Activated CD4-positive, alpha-beta T cell treated with anti-CD3 and anti-CD28 coated beads, Interleukin-2, amount 10 ng/mL, durations not matched to agents 24 days and 14 days (primary cell): ENCODE data around the gene ARL4D. TPM values are rescaled to one million over a fixed set of nuclear protein-coding genes. Genes with fewer than 3 reads are reported as not detected.

Experiments used
- DNase-seq: peaks from one replicate; pipeline ENCODE4 v3.0.0; 2022
- H3K27ac Mint-ChIP-seq: one replicate; pipeline ENCODE4 v1.8.0; 2022; ENCODE audit warnings: mild to moderate bottlenecking, mixed read lengths
- H3K27me3 Mint-ChIP-seq: one replicate; pipeline ENCODE4 v1.8.0; 2022; ENCODE audit warnings: mixed read lengths
- H3K36me3 Mint-ChIP-seq: one replicate; pipeline ENCODE4 v1.8.0; 2022; ENCODE audit warnings: low read depth, mild to moderate bottlenecking, mixed read lengths
- H3K4me1 Mint-ChIP-seq: one replicate; pipeline ENCODE4 v1.8.0; 2021; ENCODE audit warnings: mixed read lengths
- H3K4me3 Mint-ChIP-seq: one replicate; pipeline ENCODE4 v1.8.0; 2022; ENCODE audit warnings: mild to moderate bottlenecking, moderate library complexity, mixed read lengths
- H3K9me3 Mint-ChIP-seq: one replicate; pipeline ENCODE4 v1.8.0; 2021; ENCODE audit warnings: mixed read lengths
- intact Hi-C: fragments of 100-400 bp; cut with micrococcal nuclease; formaldehyde crosslinking; loops from one replicate; pipeline ENCODE4 v1.15.1; 2023
- total RNA-seq: library from RNA; stranded (reverse); gene quantifications from 2 replicates; pipeline ENCODE4 v1.2.3, GENCODE V29; 2022

ARL4D gene
- total RNA-seq, 1 donor from 2014 or later = 3.3 TPM

GRCh38 chr17:43377056-43377810, 21.6 kb upstream of the ARL4D start:
- peaks cover 2% of the 10 kb centered on the region for H3K36me3 Mint-ChIP-seq
- DNase-seq = no peak
- intact Hi-C loops = no loop called here
- H3K27ac Mint-ChIP-seq = no peak overlapping the region
- no peaks in the 10 kb centered on the region for H3K27me3 Mint-ChIP-seq
- H3K4me1 Mint-ChIP-seq = peaks cover 4% of the 10 kb centered on the region
- no peak overlapping the region for H3K4me3 Mint-ChIP-seq
- H3K9me3 Mint-ChIP-seq = peaks cover 13% of the 10 kb centered on the region

GRCh38 chr17:43378766-43379165, 20.0 kb upstream of the ARL4D start:
- DNase-seq = no peak
- peaks cover 2% of the 10 kb centered on the region for H3K27me3 Mint-ChIP-seq
- intact Hi-C loops = no loop called here
- H3K9me3 Mint-ChIP-seq = peaks cover 13% of the 10 kb centered on the region
- H3K4me3 Mint-ChIP-seq = no peak overlapping the region
- H3K4me1 Mint-ChIP-seq = peaks cover 2% of the 10 kb centered on the region
- H3K27ac Mint-ChIP-seq = no peak overlapping the region
- peaks cover 2% of the 10 kb centered on the region for H3K36me3 Mint-ChIP-seq

DNA sequence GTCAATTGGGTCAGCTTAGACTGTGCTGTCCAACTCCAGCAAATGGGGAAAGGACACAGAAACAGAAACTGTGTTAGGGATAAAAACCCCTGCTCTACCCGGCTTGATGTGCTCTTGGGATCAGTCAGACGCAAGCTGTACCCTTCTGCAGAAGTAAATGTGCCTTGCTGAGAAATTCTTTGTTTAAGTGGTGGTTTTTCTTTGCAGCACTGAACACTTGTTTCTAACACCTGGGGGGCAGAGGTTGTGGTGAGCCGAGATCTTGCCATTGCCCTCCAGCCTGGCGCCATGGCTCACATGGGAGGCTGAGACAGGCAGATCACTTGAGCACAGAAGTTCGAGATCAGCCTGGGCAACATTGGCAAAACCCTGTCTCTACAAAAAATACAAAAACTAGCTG, 18.5 kb upstream of the ARL4D start:
- Mint-ChIP-seq H3K36me3 (peaks cover 2% of the 10 kb centered on the region), H3K27me3 (peaks cover 2% of the 10 kb centered on the region)

GRCh38 chr17:43381204-43381603, 17.6 kb upstream of the ARL4D start:
- DNase-seq = no peak

More for the DNA sequence above, 18.5 kb upstream of the ARL4D start:
- DNase-seq = no peak
- no peak overlapping the region for H3K4me3 Mint-ChIP-seq
- no peak overlapping the region for H3K27ac Mint-ChIP-seq
- intact Hi-C loops = no loop called here
- peaks cover 2% of the 10 kb centered on the region for H3K4me1 Mint-ChIP-seq
- H3K9me3 Mint-ChIP-seq = peaks cover 13% of the 10 kb centered on the region

GRCh38 chr17:43381621-43382020, 17.2 kb upstream of the ARL4D start:
- peaks cover 2% of the 10 kb centered on the region for H3K27me3 Mint-ChIP-seq
- no peak for DNase-seq
- H3K27ac Mint-ChIP-seq = no peak overlapping the region
- no peak overlapping the region for H3K4me3 Mint-ChIP-seq
- peaks cover 13% of the 10 kb centered on the region for H3K9me3 Mint-ChIP-seq
- intact Hi-C loops = no loop called here
- peaks cover 2% of the 10 kb centered on the region for H3K4me1 Mint-ChIP-seq
- peaks cover 2% of the 10 kb centered on the region for H3K36me3 Mint-ChIP-seq

More at GRCh38 chr17:43381204-43381603, 17.6 kb upstream of the ARL4D start:
- peaks cover 13% of the 10 kb centered on the region for H3K9me3 Mint-ChIP-seq
- no peak overlapping the region for H3K27ac Mint-ChIP-seq
- H3K36me3 Mint-ChIP-seq = peaks cover 2% of the 10 kb centered on the region
- peaks cover 2% of the 10 kb centered on the region for H3K27me3 Mint-ChIP-seq
- H3K4me1 Mint-ChIP-seq = peaks cover 2% of the 10 kb centered on the region
- H3K4me3 Mint-ChIP-seq = no peak overlapping the region
- intact Hi-C loops = no loop called here

DNA sequence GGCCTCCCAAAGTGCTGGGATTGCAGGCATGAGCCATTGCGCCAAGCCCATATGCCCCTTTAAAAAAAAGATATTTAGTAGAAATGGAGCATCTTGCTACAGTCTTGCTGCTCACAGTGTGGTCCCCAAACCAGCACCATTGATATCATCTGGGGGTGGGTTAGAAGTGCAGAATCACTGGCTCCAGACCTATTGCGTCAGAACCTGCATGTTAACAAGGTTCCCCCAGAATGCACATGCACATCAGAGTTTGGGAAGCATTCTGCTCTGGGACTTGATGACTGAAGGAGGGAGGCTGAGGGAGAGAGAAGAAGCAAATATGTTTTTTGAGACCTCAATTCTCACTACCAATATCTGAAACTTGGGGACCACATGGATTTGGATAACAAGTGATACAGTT, 16.0 kb upstream of the ARL4D start:
- H3K36me3 Mint-ChIP-seq = peaks cover 2% of the 10 kb centered on the region
- H3K4me1 Mint-ChIP-seq = peaks cover 9% of the 10 kb centered on the region
- no peak overlapping the region for H3K4me3 Mint-ChIP-seq
- no peak overlapping the region for H3K27ac Mint-ChIP-seq
- H3K27me3 Mint-ChIP-seq = peaks cover 2% of the 10 kb centered on the region
- no peak for DNase-seq
- peaks cover 13% of the 10 kb centered on the region for H3K9me3 Mint-ChIP-seq
- intact Hi-C loops = no loop called here

GRCh38 chr17:43383372-43383771, 15.4 kb upstream of the ARL4D start:
- H3K27me3 Mint-ChIP-seq = peaks cover 2% of the 10 kb centered on the region
- peaks cover 12% of the 10 kb centered on the region for H3K4me1 Mint-ChIP-seq
- H3K9me3 Mint-ChIP-seq = peaks cover 13% of the 10 kb centered on the region
- H3K36me3 Mint-ChIP-seq = peaks cover 2% of the 10 kb centered on the region
- H3K27ac Mint-ChIP-seq = no peak overlapping the region
- intact Hi-C loops = no loop called here
- H3K4me3 Mint-ChIP-seq = no peak overlapping the region
- DNase-seq = no peak

- peaks cover 13% of the 10 kb centered on the region for H3K9me3 Mint-ChIP-seq
Observed at GRCh38 chr17:43383826-43384475, 14.8 kb upstream of the ARL4D start.

DNA sequence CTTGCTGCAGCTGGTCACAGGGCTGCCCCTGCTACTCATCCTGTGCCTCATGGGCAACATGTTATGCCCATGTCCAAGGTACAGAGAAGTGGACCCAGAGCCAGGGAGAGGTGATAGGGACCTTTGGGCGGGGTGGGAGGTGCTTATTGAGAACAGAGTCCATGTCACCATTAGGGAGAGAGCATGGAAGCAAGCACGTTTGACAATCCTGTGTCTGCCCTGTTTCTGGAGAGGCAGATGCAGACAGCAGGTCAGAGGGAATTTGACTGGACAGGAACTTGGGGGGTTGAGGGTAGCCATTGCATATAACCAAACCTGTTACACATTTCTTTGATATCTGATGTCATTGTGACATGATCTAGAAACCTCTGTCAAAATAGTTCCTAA, 14.3 kb upstream of the ARL4D start:
- Mint-ChIP-seq H3K27ac (no peak overlapping the region), H3K4me1 (peaks cover 19% of the 10 kb centered on the region), H3K36me3 (no peaks in the 10 kb centered on the region), H3K9me3 (peaks cover 13% of the 10 kb centered on the region), H3K4me3 (no peak overlapping the region), H3K27me3 (peaks cover 2% of the 10 kb centered on the region)
- no peak for DNase-seq
- intact Hi-C loops = no loop called here

More at GRCh38 chr17:43383826-43384475, 14.8 kb upstream of the ARL4D start:
- intact Hi-C loops = no loop called here
- DNase-seq = no peak
- Mint-ChIP-seq H3K36me3 (no peaks in the 10 kb centered on the region), H3K27me3 (peaks cover 2% of the 10 kb centered on the region), H3K4me3 (no peak overlapping the region), H3K4me1 (peaks cover 14% of the 10 kb centered on the region), H3K27ac (no peak overlapping the region)

GRCh38 chr17:43385046-43385831, 13.6 kb upstream of the ARL4D start:
- Mint-ChIP-seq H3K27ac (no peak overlapping the region), H3K4me1 (peaks cover 26% of the 10 kb centered on the region), H3K4me3 (no peak overlapping the region)

DNA sequence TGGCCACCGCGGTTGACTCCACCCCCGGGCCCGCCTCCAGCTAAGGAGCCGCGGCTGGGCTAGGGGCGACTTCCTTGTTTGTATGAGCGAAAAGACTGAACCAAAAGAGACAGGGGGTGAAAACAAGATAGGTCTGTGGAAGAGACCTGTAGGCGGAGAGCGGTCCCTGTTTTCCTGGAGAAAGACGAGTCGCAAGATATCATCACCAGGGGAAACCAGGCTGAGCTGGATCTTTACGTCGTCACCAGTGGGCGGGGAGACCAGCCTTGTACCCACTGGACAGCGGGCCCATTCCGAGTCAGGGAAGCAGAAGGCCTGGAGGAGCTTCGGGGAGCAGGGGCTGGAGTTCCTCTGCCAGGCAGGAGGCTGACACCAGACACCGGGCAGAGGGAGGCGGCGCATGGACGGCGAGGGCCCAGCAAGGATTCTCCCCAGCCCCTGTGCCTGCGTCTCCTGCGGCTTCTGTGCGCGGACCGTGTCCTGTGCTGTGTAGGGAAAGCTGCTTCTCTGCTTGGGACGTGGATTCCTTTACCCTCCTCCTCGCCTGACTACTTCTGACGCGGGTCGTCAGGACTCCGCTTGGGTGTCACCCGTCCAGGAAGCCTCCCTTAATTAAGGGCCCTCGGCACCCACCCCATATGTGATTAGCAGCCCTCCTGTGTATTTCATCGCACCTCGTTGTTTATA, 10.3 kb upstream of the ARL4D start:
- Mint-ChIP-seq H3K4me3 (peak overlapping the region; percentile 98), H3K36me3 (no peaks in the 10 kb centered on the region), H3K9me3 (no peaks in the 10 kb centered on the region), H3K27me3 (peaks cover 2% of the 10 kb centered on the region), H3K27ac (peak overlapping the region; percentile 100), H3K4me1 (peaks cover 26% of the 10 kb centered on the region)
- peak; percentile 98 for DNase-seq
- intact Hi-C loops = loop anchor here (1.0 to 2.0 kb wide), 3 partner anchors 20 to 95 kb away; partner anchors contain the start of gene DHX8

More at GRCh38 chr17:43385046-43385831, 13.6 kb upstream of the ARL4D start:
- intact Hi-C loops = no loop called here
- Mint-ChIP-seq H3K9me3 (peaks cover 7% of the 10 kb centered on the region), H3K36me3 (no peaks in the 10 kb centered on the region), H3K27me3 (peaks cover 2% of the 10 kb centered on the region)
- DNase-seq = no peak

DNA sequence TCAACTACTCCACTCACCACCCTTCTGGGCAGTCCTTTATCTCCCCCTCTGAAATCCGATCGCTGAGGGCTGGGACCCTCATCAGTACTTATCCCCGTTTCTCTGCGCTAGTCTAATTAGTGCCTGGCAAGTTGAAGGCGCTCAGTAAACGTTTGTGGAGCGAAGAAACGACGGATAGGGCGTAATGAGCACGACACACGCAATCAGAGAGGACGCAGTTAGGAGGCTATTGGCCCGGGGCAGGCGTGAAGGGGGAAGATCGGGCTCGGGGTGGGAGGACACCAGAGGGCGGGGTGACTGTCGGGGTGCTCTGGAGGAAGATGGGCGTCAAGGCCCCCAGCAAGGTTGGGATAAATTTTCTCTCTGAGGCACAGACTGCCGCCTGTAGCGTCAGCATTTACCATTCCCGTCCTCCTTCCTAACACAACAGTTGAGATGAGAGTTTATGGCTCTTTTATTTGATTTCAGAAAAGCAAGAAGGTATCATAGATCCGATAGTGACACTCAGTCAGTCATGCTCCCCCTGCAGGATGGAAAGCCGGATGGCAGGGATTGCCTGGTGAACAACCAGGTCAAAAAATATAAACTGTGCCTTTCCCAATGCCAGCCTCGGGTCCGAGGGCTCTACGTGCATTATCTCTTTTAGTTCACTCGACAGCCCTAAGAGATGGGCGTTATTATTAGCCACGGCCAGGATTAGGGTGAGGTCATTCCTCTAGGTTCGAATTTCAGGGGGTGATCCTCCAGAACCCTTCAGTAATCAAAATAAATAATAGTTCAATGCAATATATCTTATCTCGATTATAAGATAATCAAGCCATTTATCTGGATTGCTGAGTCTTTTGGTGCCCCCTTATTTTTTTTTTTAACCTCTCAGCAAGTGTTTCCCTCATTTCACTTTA, 9.5 kb upstream of the ARL4D start:
- Mint-ChIP-seq H3K36me3 (no peaks in the 10 kb centered on the region), H3K4me1 (peaks cover 33% of the 10 kb centered on the region), H3K9me3 (no peaks in the 10 kb centered on the region), H3K27ac (peak overlapping the region; percentile 100), H3K4me3 (peak overlapping the region; percentile 98), H3K27me3 (no peaks in the 10 kb centered on the region)
- intact Hi-C loops = loop anchor here (1.0 to 2.0 kb wide), 2 partner anchors 28 to 94 kb away; partner anchors contain the start of gene DHX8
- DNase-seq = peak; percentile 93
